Prostate gland (tissue), 2 donors: Measurements from ENCODE around the gene STKLD1.

Experiments used
- POLR2A ChIP-seq: fragments of 450-650 bp; IDR thresholded peaks from one replicate; pipeline ENCODE4 v1.6.1; 2016; ENCODE audit warnings: antibody characterized with exemption, mild to moderate bottlenecking
- TF ChIP-seq, protein P1 (sequence below), 4 experiments: fragments of 200-600 bp in 2 of 4; fragments of 450-650 bp in 2 of 4; sonication (generic) in 2 of 4; IDR thresholded peaks; 1 replicate in 3 of 4; 2 replicates in 1 of 4; pipeline ENCODE4 v1.5.1; 2016 to 2019; ENCODE audit warnings: antibody characterized with exemption in 4 of 4, mild to moderate bottlenecking in 2 of 4, moderate library complexity in 2 of 4

DNA sequence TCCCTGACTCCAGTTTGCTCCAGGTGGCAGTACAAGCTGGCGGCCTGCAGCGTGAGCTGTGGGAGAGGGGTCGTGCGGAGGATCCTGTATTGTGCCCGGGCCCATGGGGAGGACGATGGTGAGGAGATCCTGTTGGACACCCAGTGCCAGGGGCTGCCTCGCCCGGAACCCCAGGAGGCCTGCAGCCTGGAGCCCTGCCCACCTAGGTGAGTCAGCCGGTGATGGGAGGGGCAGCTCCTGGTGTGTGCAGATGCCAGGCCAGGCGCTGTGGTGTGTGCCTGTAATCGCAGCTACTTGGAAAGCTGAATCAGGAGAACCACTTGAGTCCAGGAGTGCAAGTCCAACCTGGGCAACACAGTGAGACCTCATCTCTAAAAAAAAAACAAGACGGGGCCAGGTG is 73.6 kb downstream of the STKLD1 start:
- TF ChIP-seq, protein P1, sequence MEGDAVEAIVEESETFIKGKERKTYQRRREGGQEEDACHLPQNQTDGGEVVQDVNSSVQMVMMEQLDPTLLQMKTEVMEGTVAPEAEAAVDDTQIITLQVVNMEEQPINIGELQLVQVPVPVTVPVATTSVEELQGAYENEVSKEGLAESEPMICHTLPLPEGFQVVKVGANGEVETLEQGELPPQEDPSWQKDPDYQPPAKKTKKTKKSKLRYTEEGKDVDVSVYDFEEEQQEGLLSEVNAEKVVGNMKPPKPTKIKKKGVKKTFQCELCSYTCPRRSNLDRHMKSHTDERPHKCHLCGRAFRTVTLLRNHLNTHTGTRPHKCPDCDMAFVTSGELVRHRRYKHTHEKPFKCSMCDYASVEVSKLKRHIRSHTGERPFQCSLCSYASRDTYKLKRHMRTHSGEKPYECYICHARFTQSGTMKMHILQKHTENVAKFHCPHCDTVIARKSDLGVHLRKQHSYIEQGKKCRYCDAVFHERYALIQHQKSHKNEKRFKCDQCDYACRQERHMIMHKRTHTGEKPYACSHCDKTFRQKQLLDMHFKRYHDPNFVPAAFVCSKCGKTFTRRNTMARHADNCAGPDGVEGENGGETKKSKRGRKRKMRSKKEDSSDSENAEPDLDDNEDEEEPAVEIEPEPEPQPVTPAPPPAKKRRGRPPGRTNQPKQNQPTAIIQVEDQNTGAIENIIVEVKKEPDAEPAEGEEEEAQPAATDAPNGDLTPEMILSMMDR (IDR thresholded peaks at IDR 0.05) = no peak
- no peak for TF ChIP-seq POLR2A
